T-helper 1 cell treated with Interleukin-12 subunit alpha and Interleukin-12 subunit beta and Interleukin-4 antibody, amounts not matched to agents 30 ng/mL and 1 ng/mL, for 36 hours (primary cell): ENCODE results near the gene VWA7. TPM values are rescaled to one million over a fixed set of nuclear protein-coding genes. Genes with fewer than 3 reads are reported as not detected.

ENCODE experiments used
- total RNA-seq: library from RNA; stranded (reverse); gene quantifications from 2 replicates; pipeline ENCODE4 v1.2.3, GENCODE V29; 2022

Gene VWA7
- total RNA-seq, 1 donor from 2014 or later, result 6.0 TPM

Other genes starting within 250 kb of the VWA7 start
- gene MCCD1, start 248.4 kb downstream of the VWA7 start, total RNA-seq, result not detected in 2 replicates
- gene DDX39B, start 235.3 kb downstream of the VWA7 start, total RNA-seq, result 422 and 431 TPM in 2 replicates
- gene ATP6V1G2, start 230.7 kb downstream of the VWA7 start, total RNA-seq, result 1.2 and 1.4 TPM in 2 replicates
- 14.5 and 16.4 TPM in 2 replicates for gene NFKBIL1, start 229.7 kb downstream of the VWA7 start, total RNA-seq
- 204 and 212 TPM in 2 replicates for gene LTA, start 205.0 kb downstream of the VWA7 start, total RNA-seq
- gene TNF, start 201.8 kb downstream of the VWA7 start, total RNA-seq, result 171 and 172 TPM in 2 replicates
- 2,430 and 2,468 TPM in 2 replicates for gene LTB, start 194.9 kb downstream of the VWA7 start, total RNA-seq
- gene LST1, start 191.1 kb downstream of the VWA7 start, total RNA-seq, result 149 and 171 TPM in 2 replicates
- 48.5 and 52.7 TPM in 2 replicates for gene NCR3, start 184.3 kb downstream of the VWA7 start, total RNA-seq
- gene AIF1, start 162.1 kb downstream of the VWA7 start, total RNA-seq, result 47.7 and 54.0 TPM in 2 replicates
- 230 and 237 TPM in 2 replicates for gene PRRC2A, start 156.6 kb downstream of the VWA7 start, total RNA-seq
- gene BAG6, start 124.7 kb downstream of the VWA7 start, total RNA-seq, result 262 and 284 TPM in 2 replicates
- gene APOM, start 121.4 kb downstream of the VWA7 start, total RNA-seq, result 1.9 and 2.0 TPM in 2 replicates
- gene C6orf47, start 116.5 kb downstream of the VWA7 start, total RNA-seq, result 24.7 and 25.7 TPM in 2 replicates
- gene GPANK1, start 112.3 kb downstream of the VWA7 start, total RNA-seq, result 29.3 and 30.0 TPM in 2 replicates
- 219 and 224 TPM in 2 replicates for gene CSNK2B, start 111.2 kb downstream of the VWA7 start, total RNA-seq
- 27.5 and 29.1 TPM in 2 replicates for gene LY6G5B, start 107.4 kb downstream of the VWA7 start, total RNA-seq
- gene LY6G5C, start 96.3 kb downstream of the VWA7 start, total RNA-seq, result 6.3 TPM in 2 replicates
- gene ABHD16A, start 74.0 kb downstream of the VWA7 start, total RNA-seq, result 53.6 and 59.7 TPM in 2 replicates
- gene LY6G6F, start 70.5 kb downstream of the VWA7 start, total RNA-seq, result not detected in 2 replicates
- not detected in 2 replicates for gene LY6G6D, start 62.0 kb downstream of the VWA7 start, total RNA-seq
- gene LY6G6C, start 55.6 kb downstream of the VWA7 start, total RNA-seq, result 0.41 TPM in 1 of 2 replicates, not detected in the other
- gene MPIG6B, start 54.0 kb downstream of the VWA7 start, total RNA-seq, result not detected in 2 replicates
- 12.2 and 14.4 TPM in 2 replicates for gene DDAH2, start 48.0 kb downstream of the VWA7 start, total RNA-seq
- 517 and 529 TPM in 2 replicates for gene CLIC1, start 40.8 kb downstream of the VWA7 start, total RNA-seq
- gene MSH5, start 37.3 kb downstream of the VWA7 start, total RNA-seq, result 47.8 and 51.5 TPM in 2 replicates
- gene SAPCD1, start 14.7 kb downstream of the VWA7 start, total RNA-seq, result 12.2 and 12.8 TPM in 2 replicates
- gene VARS1, start 18.4 kb upstream of the VWA7 start, total RNA-seq, result 77.4 and 78.9 TPM in 2 replicates
- gene LSM2, start 29.6 kb upstream of the VWA7 start, total RNA-seq, result 85.4 and 89.3 TPM in 2 replicates
- 3.7 TPM in 2 replicates for gene HSPA1L, start 38.0 kb upstream of the VWA7 start, total RNA-seq
- gene HSPA1A, start 38.2 kb upstream of the VWA7 start, total RNA-seq, result 155 and 159 TPM in 2 replicates
- 82.7 and 85.0 TPM in 2 replicates for gene HSPA1B, start 50.4 kb upstream of the VWA7 start, total RNA-seq
- 33.2 and 33.8 TPM in 2 replicates for gene NEU1, start 85.5 kb upstream of the VWA7 start, total RNA-seq
- 0.34 TPM in 1 of 2 replicates, not detected in the other for gene SLC44A4, start 101.7 kb upstream of the VWA7 start, total RNA-seq
- 61.0 and 61.6 TPM in 2 replicates for gene EHMT2, start 120.4 kb upstream of the VWA7 start, total RNA-seq
- 2.0 and 2.2 TPM in 2 replicates for gene ZBTB12, start 124.8 kb upstream of the VWA7 start, total RNA-seq
- 0.12 and 1.7 TPM in 2 replicates for gene C2, start 150.4 kb upstream of the VWA7 start, total RNA-seq
- gene CFB, start 168.8 kb upstream of the VWA7 start, total RNA-seq, result 0.22 and 0.59 TPM in 2 replicates
- gene NELFE, start 181.6 kb upstream of the VWA7 start, total RNA-seq, result 75.3 and 83.4 TPM in 2 replicates
- gene SKIC2, start 181.8 kb upstream of the VWA7 start, total RNA-seq, result 93.7 and 100 TPM in 2 replicates
- gene DXO, start 194.8 kb upstream of the VWA7 start, total RNA-seq, result 19.9 and 20.8 TPM in 2 replicates
- gene C4A, start 204.7 kb upstream of the VWA7 start, total RNA-seq, result 4.0 and 4.6 TPM in 2 replicates
- 4.2 and 4.6 TPM in 2 replicates for gene C4B, start 237.5 kb upstream of the VWA7 start, total RNA-seq